SK-N-SH (cell line): Measurements from ENCODE around the gene PRMT9. TPM values are rescaled to one million over a fixed set of nuclear protein-coding genes. Genes with fewer than 3 reads are reported as not detected.
A peak's percentile ranks its signal among the peaks of the same experiment; 100 is the strongest.

Experiments used
- CTCF ChIA-PET: fragments of 300-600, 350-600 bp; formaldehyde crosslinking; extraction: SDS; loops from one replicate; lab custom pipeline; 2021; lab: Yijun Ruan, JAX
- POLR2A ChIA-PET: fragments of 350-600 bp; sonication (Branson Sonifier 250); formaldehyde crosslinking; extraction: SDS; loops from one replicate; lab custom pipeline; 2020; ENCODE audit warnings: antibody characterized with exemption, inconsistent platforms; lab: Yijun Ruan, JAX
- DNase-seq: peaks from one replicate; pipeline ENCODE4 v3.0.0; 2012
- H2AFZ ChIP-seq: fragments of 200-600 bp; sonication (generic); 2 replicates; pipeline ENCODE4 v1.8.1; 2016; ENCODE audit warnings: antibody characterized with exemption, mild to moderate bottlenecking, low read depth
- H3F3A ChIP-seq: fragments of 200-600 bp; sonication (generic); replicated peaks from 2 replicates; pipeline ENCODE3; 2016; ENCODE audit warnings: antibody characterized with exemption, mild to moderate bottlenecking; ENCODE audit not compliant: insufficient read depth
- H3K27ac ChIP-seq, 2 experiments: fragments of 200-500 bp in 1 of 2; fragments of 200-600 bp in 1 of 2; sonication (Bioruptor generic) in 1 of 2; sonication (generic), shearing (Covaris generic) in 1 of 2; 2 replicates each; pipeline versions ENCODE4 v1.5.1 to v1.6.1; 2014 to 2016; ENCODE audit warnings: low read depth in 2 of 2, inconsistent platforms in 1 of 2, low read length in 1 of 2, mild to moderate bottlenecking in 1 of 2, mixed read lengths in 1 of 2
- H3K27me3 ChIP-seq: fragments of 200-600 bp; sonication (generic), shearing (Covaris generic); 2 replicates; pipeline ENCODE4 v1.6.1; 2016; ENCODE audit warnings: mixed run types; ENCODE audit not compliant: insufficient read depth
- H3K36me3 ChIP-seq, 2 experiments: fragments of 200-500 bp in 1 of 2; fragments of 200-600 bp in 1 of 2; sonication (Bioruptor generic) in 1 of 2; sonication (generic) in 1 of 2; replicated peaks in 1 of 2; 2 replicates each; pipeline versions ENCODE3 to v1.5.1; 2014 to 2016; ENCODE audit warnings: low read length in 1 of 2, mild to moderate bottlenecking in 1 of 2; ENCODE audit not compliant: insufficient read depth in 2 of 2, control insufficient read depth in 1 of 2
- H3K4me1 ChIP-seq, 2 experiments: fragments of 200-500 bp in 1 of 2; fragments of 200-600 bp in 1 of 2; sonication (Bioruptor generic) in 1 of 2; sonication (generic), shearing (Covaris generic) in 1 of 2; 2 replicates each; pipeline versions ENCODE4 v1.5.1 to v1.6.1; 2014 to 2016; ENCODE audit warnings: low read depth in 1 of 2, low read length in 1 of 2, mixed run types in 1 of 2; ENCODE audit not compliant: insufficient read depth in 2 of 2, control insufficient read depth in 1 of 2
- H3K4me2 ChIP-seq: fragments of 200-600 bp; sonication (generic), shearing (Covaris generic); 2 replicates; pipeline ENCODE4 v1.6.1; 2017; ENCODE audit warnings: mixed run types
- H3K4me3 ChIP-seq, 2 experiments: fragments of 200-500 bp in 1 of 2; fragments of 200-600 bp in 1 of 2; sonication (Bioruptor generic) in 1 of 2; sonication (generic), shearing (Covaris generic) in 1 of 2; 2 replicates each; pipeline versions ENCODE4 v1.5.1 to v1.8.1; 2014 to 2016; ENCODE audit warnings: low read depth in 2 of 2, inconsistent platforms in 1 of 2, low read length in 1 of 2, mild to moderate bottlenecking in 1 of 2, mixed read lengths in 1 of 2, moderate library complexity in 1 of 2
- H3K79me2 ChIP-seq: fragments of 200-600 bp; sonication (generic); 2 replicates; pipeline ENCODE4 v1.8.1; 2017; ENCODE audit warnings: mild to moderate bottlenecking; ENCODE audit not compliant: insufficient read depth
- H3K9ac ChIP-seq: fragments of 200-600 bp; sonication (generic); 2 replicates; pipeline ENCODE4 v1.6.1; 2017; ENCODE audit warnings: mixed run types
- H3K9me2 ChIP-seq: fragments of 200-600 bp; sonication (generic); 2 replicates; pipeline ENCODE4 v1.6.1; 2017; ENCODE audit warnings: mixed run types
- H3K9me3 ChIP-seq: fragments of 200-600 bp; sonication (generic); 2 replicates; pipeline ENCODE4 v1.6.1; 2017; ENCODE audit warnings: mixed run types, mild to moderate bottlenecking, moderate library complexity
- H4K20me1 ChIP-seq: fragments of 200-600 bp; sonication (generic); 2 replicates; pipeline ENCODE4 v1.6.1; 2017; ENCODE audit warnings: mild to moderate bottlenecking, mixed run types; ENCODE audit not compliant: insufficient read depth
- CHD2 ChIP-seq: fragments of 150-350 bp; IDR thresholded peaks from 2 replicates; pipeline ENCODE4 v1.6.1; 2018; ENCODE audit warnings: low read length; ENCODE audit not compliant: partially characterized antibody
- EP300 ChIP-seq, 2 experiments: IDR thresholded peaks; 2 replicates each; pipeline versions ENCODE4 v1.4.0 to v1.6.1; 2012; ENCODE audit warnings: borderline replicate concordance in 1 of 2, low read depth in 1 of 2, low read length in 1 of 2
- EZH2phosphoT487 ChIP-seq: fragments of 200-600 bp; sonication (generic); IDR thresholded peaks from 2 replicates; pipeline ENCODE4 v1.6.1; 2017; ENCODE audit warnings: low read depth, mixed run types, mild to moderate bottlenecking, antibody characterized with exemption, moderate library complexity, borderline replicate concordance
- FOSL2 ChIP-seq: IDR thresholded peaks from 2 replicates; pipeline ENCODE4 v1.4.0; 2012; ENCODE audit warnings: low read depth, mild to moderate bottlenecking, moderate library complexity, borderline replicate concordance
- FOXJ3 ChIP-seq: sonication (generic); formaldehyde crosslinking; IDR thresholded peaks from 2 replicates; pipeline ENCODE4 v1.5.1; 2020; ENCODE audit warnings: mild to moderate bottlenecking, missing genetic modification reagents
- JUND ChIP-seq: IDR thresholded peaks from 2 replicates; pipeline ENCODE4 v1.4.0; 2012
- MXI1 ChIP-seq: IDR thresholded peaks from 2 replicates; pipeline ENCODE4 v1.6.1; 2012; ENCODE audit warnings: mild to moderate bottlenecking, low read depth, low read length, improper control_type of control experiment
- NFIC ChIP-seq: IDR thresholded peaks from 2 replicates; pipeline ENCODE4 v1.4.0; 2012; ENCODE audit warnings: borderline replicate concordance
- RAD21 ChIP-seq: IDR thresholded peaks from 2 replicates; pipeline ENCODE4 v1.6.1; 2012; ENCODE audit warnings: mild to moderate bottlenecking, low read length
- RCOR1 ChIP-seq: fragments of 150-350 bp; IDR thresholded peaks from 2 replicates; pipeline ENCODE4 v1.6.1; 2017; ENCODE audit warnings: antibody characterized with exemption, low read length
- RFX5 ChIP-seq: IDR thresholded peaks from 2 replicates; pipeline ENCODE4 v1.6.1; 2012; ENCODE audit warnings: mild to moderate bottlenecking, improper control_type of control experiment, low read length
- RXRA ChIP-seq: IDR thresholded peaks from 2 replicates; pipeline ENCODE4 v1.4.0; 2012; ENCODE audit warnings: low read depth, mild to moderate bottlenecking, borderline replicate concordance
- SIN3A ChIP-seq: IDR thresholded peaks from 2 replicates; pipeline ENCODE4 v1.6.1; 2012; ENCODE audit warnings: low read depth, mild to moderate bottlenecking, low read length, moderate library complexity, borderline replicate concordance
- TAF1 ChIP-seq: IDR thresholded peaks from 2 replicates; pipeline ENCODE4 v1.6.1; 2012; ENCODE audit warnings: low read depth, mild to moderate bottlenecking, low read length, moderate library complexity, borderline replicate concordance
- TCF12 ChIP-seq: IDR thresholded peaks from 2 replicates; pipeline ENCODE4 v1.4.0; 2012
- TEAD4 ChIP-seq: IDR thresholded peaks from 2 replicates; pipeline ENCODE4 v1.4.0; 2012; ENCODE audit warnings: mild to moderate bottlenecking, borderline replicate concordance; ENCODE audit not compliant: insufficient read depth
- YY1 ChIP-seq: IDR thresholded peaks from 2 replicates; pipeline ENCODE4 v1.4.0; 2012; ENCODE audit warnings: low read depth, mild to moderate bottlenecking
- WGBS: methylation state at CpG from one replicate; pipeline ENCODE4 v1.1.6; 2017; ENCODE audit warnings: low lambda C conversion rate; 5-methylcytosine and 5-hydroxymethylcytosine counted together
- polyA plus RNA-seq, 3 experiments: library from polyadenylated mRNA; depleted of rRNA; stranded (reverse); fragments of >200 nt; gene quantifications; 2 replicates each; pipeline ENCODE4 v1.2.3, GENCODE V29; 2012
- TF ChIP-seq, protein P1 (sequence below): IDR thresholded peaks from 2 replicates; pipeline ENCODE4 v1.6.1; 2012; ENCODE audit warnings: mild to moderate bottlenecking, low read depth, low read length, moderate library complexity
- TF ChIP-seq, protein P2 (sequence below): IDR thresholded peaks from 2 replicates; pipeline ENCODE4 v1.4.0; 2012; ENCODE audit warnings: low read depth
- TF ChIP-seq, protein P3 (sequence below): IDR thresholded peaks from 2 replicates; pipeline ENCODE4 v1.4.0; 2012; ENCODE audit warnings: low read depth, borderline replicate concordance
- TF ChIP-seq, protein P4 (sequence below): fragments of 150-350 bp; IDR thresholded peaks from 2 replicates; pipeline ENCODE4 v1.6.1; 2016; ENCODE audit warnings: mild to moderate bottlenecking, low read depth, low read length
- TF ChIP-seq, protein P5 (sequence below): IDR thresholded peaks from 2 replicates; pipeline ENCODE4 v1.4.0; 2012; ENCODE audit warnings: low read depth, borderline replicate concordance

The PRMT9 gene
- 3.9 and 5.1 TPM in 2 replicates for polyA plus RNA-seq (2012; rRNA removed)
- 4.9 and 5.1 TPM in 2 replicates for polyA plus RNA-seq (2012; cell fraction: cytosol; rRNA removed)
- polyA plus RNA-seq (2012; cell fraction: nucleus; rRNA removed), result 6.1 and 13.5 TPM in 2 replicates

DNA sequence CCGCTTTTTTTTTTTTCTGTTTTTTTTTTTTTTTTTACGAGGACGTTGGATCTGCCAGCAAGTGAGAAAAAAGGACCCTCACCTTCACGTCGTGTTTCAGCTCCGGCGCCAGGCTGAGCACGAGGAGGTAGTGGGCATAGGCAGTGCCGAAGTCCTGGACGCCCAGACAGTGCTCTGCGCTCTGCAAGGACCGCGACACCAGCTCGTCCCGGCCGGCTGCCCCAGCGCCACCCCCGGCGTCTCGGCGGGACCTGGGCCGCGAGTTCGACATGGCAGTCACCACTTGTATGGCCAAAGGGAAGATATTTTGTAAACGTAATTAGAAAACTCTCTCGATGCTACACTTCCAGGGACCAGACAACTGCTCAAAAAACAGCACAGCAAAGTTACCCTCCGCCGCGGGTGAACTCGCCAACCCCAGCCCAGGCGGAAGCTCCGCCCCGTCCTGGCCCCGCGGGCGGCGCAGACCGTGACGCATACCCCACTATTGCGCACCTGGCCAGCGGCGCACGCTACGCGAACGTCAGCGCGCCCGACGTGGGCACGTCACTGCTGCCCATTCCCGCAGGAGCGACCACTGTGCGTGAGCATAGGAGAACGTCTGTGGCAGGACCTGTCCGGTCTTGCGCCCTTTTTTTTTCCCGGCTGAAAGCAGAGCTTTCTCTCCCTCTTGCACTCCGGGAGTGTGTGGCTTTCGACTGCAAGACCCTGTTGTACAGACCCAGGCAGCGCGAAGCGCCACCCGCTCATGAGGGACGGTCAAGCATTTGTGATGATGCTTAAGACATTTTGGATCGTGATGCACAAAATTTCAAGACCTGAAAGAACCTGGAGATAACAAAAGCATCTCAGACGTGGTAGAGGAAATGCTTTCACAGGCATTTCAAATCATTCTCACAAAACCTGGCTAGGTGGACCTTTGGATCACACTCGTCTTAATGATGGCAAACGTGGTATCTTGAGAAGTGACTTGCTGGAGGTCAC, at the start of gene PRMT9:
Gene PRMT9, minus strand, starts transcription at position 447 of the 984 bp plus-strand sequence. Its CDS starts 176 bp downstream, at position 271.
- POLR2A ChIA-PET, result interaction anchor here (0.7 to 1.9 kb wide), 5 partner anchors 48 to 183 kb away, joined by 3 to 13 read pairs (median 4); partner anchors contain the start of genes ARHGAP10 and TMEM184C
- CTCF ChIA-PET, result interaction anchor here (1.2 to 4.1 kb wide), 3 partner anchors 24 to 183 kb away, joined by 5 to 31 read pairs (median 8); no protein-coding TSS in a partner anchor
- peaks cover 34% of the 10 kb centered on the region; the same call in 1 of the 2 replicates for H3K79me2 ChIP-seq
- H3K36me3 ChIP-seq, result peaks cover under 1 to 3% of the 10 kb centered on the region in 2 experiments
- H3K4me1 ChIP-seq, result peaks cover 0 to 5% of the 10 kb centered on the region in 2 experiments; a peak in 2 of 4 replicates
- H2AFZ ChIP-seq, result peak within 1 kb of the TSS; percentile 99
- WGBS, result under 1% methylated on average over 42 of the region's 69 CpGs
- H3K27ac ChIP-seq, result peak within 1 kb of the TSS; percentile 79 to 95
- no peaks in the 10 kb centered on the region for H3F3A ChIP-seq
- peak within 1 kb of the TSS; percentile 80 for H3K4me2 ChIP-seq
- no peaks in the 10 kb centered on the region for H4K20me1 ChIP-seq
- no peaks in the 10 kb centered on the region for H3K9me2 ChIP-seq
- H3K4me3 ChIP-seq, result peak within 1 kb of the TSS; percentile 79 to 95
- H3K9ac ChIP-seq, result peak within 1 kb of the TSS; percentile 88
- DNase-seq, result peak; percentile 97
- H3K27me3 ChIP-seq, result no peaks in the 10 kb centered on the region
- H3K9me3 ChIP-seq, result no peaks in the 10 kb centered on the region
- TF ChIP-seq, protein P1, sequence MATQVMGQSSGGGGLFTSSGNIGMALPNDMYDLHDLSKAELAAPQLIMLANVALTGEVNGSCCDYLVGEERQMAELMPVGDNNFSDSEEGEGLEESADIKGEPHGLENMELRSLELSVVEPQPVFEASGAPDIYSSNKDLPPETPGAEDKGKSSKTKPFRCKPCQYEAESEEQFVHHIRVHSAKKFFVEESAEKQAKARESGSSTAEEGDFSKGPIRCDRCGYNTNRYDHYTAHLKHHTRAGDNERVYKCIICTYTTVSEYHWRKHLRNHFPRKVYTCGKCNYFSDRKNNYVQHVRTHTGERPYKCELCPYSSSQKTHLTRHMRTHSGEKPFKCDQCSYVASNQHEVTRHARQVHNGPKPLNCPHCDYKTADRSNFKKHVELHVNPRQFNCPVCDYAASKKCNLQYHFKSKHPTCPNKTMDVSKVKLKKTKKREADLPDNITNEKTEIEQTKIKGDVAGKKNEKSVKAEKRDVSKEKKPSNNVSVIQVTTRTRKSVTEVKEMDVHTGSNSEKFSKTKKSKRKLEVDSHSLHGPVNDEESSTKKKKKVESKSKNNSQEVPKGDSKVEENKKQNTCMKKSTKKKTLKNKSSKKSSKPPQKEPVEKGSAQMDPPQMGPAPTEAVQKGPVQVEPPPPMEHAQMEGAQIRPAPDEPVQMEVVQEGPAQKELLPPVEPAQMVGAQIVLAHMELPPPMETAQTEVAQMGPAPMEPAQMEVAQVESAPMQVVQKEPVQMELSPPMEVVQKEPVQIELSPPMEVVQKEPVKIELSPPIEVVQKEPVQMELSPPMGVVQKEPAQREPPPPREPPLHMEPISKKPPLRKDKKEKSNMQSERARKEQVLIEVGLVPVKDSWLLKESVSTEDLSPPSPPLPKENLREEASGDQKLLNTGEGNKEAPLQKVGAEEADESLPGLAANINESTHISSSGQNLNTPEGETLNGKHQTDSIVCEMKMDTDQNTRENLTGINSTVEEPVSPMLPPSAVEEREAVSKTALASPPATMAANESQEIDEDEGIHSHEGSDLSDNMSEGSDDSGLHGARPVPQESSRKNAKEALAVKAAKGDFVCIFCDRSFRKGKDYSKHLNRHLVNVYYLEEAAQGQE, result peak; percentile 46; the same call in 1 of the 2 replicates
- peak; percentile 60 for TF ChIP-seq MXI1
- TF ChIP-seq NFIC, result no peak
- peak; percentile 28; the same call in 1 of the 2 replicates for TF ChIP-seq FOSL2
- TF ChIP-seq, protein P2, sequence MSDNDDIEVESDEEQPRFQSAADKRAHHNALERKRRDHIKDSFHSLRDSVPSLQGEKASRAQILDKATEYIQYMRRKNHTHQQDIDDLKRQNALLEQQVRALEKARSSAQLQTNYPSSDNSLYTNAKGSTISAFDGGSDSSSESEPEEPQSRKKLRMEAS, result peak; percentile 20; the same call in 1 of the 2 replicates
- TF ChIP-seq, protein P3, sequence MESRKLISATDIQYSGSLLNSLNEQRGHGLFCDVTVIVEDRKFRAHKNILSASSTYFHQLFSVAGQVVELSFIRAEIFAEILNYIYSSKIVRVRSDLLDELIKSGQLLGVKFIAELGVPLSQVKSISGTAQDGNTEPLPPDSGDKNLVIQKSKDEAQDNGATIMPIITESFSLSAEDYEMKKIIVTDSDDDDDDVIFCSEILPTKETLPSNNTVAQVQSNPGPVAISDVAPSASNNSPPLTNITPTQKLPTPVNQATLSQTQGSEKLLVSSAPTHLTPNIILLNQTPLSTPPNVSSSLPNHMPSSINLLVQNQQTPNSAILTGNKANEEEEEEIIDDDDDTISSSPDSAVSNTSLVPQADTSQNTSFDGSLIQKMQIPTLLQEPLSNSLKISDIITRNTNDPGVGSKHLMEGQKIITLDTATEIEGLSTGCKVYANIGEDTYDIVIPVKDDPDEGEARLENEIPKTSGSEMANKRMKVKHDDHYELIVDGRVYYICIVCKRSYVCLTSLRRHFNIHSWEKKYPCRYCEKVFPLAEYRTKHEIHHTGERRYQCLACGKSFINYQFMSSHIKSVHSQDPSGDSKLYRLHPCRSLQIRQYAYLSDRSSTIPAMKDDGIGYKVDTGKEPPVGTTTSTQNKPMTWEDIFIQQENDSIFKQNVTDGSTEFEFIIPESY, result no peak
- no peak for TF ChIP-seq RFX5
- peak; percentile 88 for TF ChIP-seq CHD2
- TF ChIP-seq EZH2phosphoT487, result no peak
- peak; percentile 1; the same call in 1 of the 2 replicates for TF ChIP-seq RAD21
- no peak for TF ChIP-seq TEAD4
- no peak for TF ChIP-seq JUND
- TF ChIP-seq, protein P4, sequence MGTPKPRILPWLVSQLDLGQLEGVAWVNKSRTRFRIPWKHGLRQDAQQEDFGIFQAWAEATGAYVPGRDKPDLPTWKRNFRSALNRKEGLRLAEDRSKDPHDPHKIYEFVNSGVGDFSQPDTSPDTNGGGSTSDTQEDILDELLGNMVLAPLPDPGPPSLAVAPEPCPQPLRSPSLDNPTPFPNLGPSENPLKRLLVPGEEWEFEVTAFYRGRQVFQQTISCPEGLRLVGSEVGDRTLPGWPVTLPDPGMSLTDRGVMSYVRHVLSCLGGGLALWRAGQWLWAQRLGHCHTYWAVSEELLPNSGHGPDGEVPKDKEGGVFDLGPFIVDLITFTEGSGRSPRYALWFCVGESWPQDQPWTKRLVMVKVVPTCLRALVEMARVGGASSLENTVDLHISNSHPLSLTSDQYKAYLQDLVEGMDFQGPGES, result no peak
- no peak; the same call in 1 of the 2 replicates for TF ChIP-seq YY1
- TF ChIP-seq RCOR1, result peak; percentile 17; the same call in 1 of the 2 replicates
- TF ChIP-seq FOXJ3 (CRISPR knock-in tag), result no peak; the same call in 1 of the 2 replicates
- no peak for TF ChIP-seq TCF12
- TF ChIP-seq RXRA, result no peak
- peak; percentile 93 for TF ChIP-seq TAF1
- TF ChIP-seq, protein P5, sequence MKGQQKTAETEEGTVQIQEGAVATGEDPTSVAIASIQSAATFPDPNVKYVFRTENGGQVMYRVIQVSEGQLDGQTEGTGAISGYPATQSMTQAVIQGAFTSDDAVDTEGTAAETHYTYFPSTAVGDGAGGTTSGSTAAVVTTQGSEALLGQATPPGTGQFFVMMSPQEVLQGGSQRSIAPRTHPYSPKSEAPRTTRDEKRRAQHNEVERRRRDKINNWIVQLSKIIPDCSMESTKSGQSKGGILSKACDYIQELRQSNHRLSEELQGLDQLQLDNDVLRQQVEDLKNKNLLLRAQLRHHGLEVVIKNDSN, result peak; percentile 37; the same call in 1 of the 2 replicates
- TF ChIP-seq EP300 (IDR thresholded peaks at IDR 0.05; ENCODE audit: borderline replicate concordance in 1 of 2, low read depth in 1 of 2, low read length in 1 of 2), result no peak
- no peak for TF ChIP-seq SIN3A
